ENCODE data around the gene TBCC.
"Not testable (repeated sequence)": the region's sequence is repeated elsewhere in the genome, so short reads cannot be mapped to it uniquely, and the experiment has no call there.

Gene TBCC

GRCh38 chr6:42771741-42772100 lies 25.8 kb upstream of the TBCC start:
- DNase-seq, result no peak

GRCh38 chr6:42769836-42770235 lies 23.9 kb upstream of the TBCC start:
- DNase-seq, result no peak

- no peak for DNase-seq
Observed at GRCh38 chr6:42769051-42769450, 23.1 kb upstream of the TBCC start.

GRCh38 chr6:42766163-42766670 lies 20.3 kb upstream of the TBCC start:
- DNase-seq, result no peak

GRCh38 chr6:42764911-42765648 lies 19.2 kb upstream of the TBCC start:
- DNase-seq, result no peak

GRCh38 chr6:42762950-42763349 lies 17.0 kb upstream of the TBCC start:
- no peak for DNase-seq

GRCh38 chr6:42762426-42762859 lies 16.5 kb upstream of the TBCC start:
- no peak for DNase-seq

GRCh38 chr6:42761287-42762067 lies 15.6 kb upstream of the TBCC start:
- no peak for DNase-seq

GRCh38 chr6:42758756-42759430 lies 13.0 kb upstream of the TBCC start:
- no peak for DNase-seq

GRCh38 chr6:42756722-42757121 lies 10.8 kb upstream of the TBCC start:
- DNase-seq, result no peak

- DNase-seq, result no peak
Observed at GRCh38 chr6:42754759-42755158, 8.9 kb upstream of the TBCC start.

GRCh38 chr6:42751055-42751454 lies 5.2 kb upstream of the TBCC start:
- DNase-seq, result no peak

GRCh38 chr6:42748203-42748898 lies 2.4 kb upstream of the TBCC start:
- DNase-seq, result no peak

- DNase-seq, result peak; percentile 95
Observed at GRCh38 chr6:42746463-42747391, 824 bp upstream of the TBCC start.

GRCh38 chr6:42745083-42745639 lies 742 bp downstream of the TBCC start:
- no peak for DNase-seq

- DNase-seq, result no peak
Observed at GRCh38 chr6:42744351-42744893, 1.5 kb downstream of the TBCC start.

GRCh38 chr6:42742116-42742894 lies 3.6 kb downstream of the TBCC start:
- DNase-seq, result no peak

GRCh38 chr6:42740725-42741124 lies 5.2 kb downstream of the TBCC start:
- no peak for DNase-seq

GRCh38 chr6:42735976-42736375 lies 9.9 kb downstream of the TBCC start:
- no peak for DNase-seq

GRCh38 chr6:42733867-42734481 lies 11.9 kb downstream of the TBCC start:
- not testable (repeated sequence) for DNase-seq
